Measurements from ENCODE around the gene MYO1B.

The MYO1B gene

GRCh38 chr2:191301971-191302370 is 56.8 kb downstream of the MYO1B start:
- no peak for DNase-seq

GRCh38 chr2:191302459-191303139 is 57.4 kb downstream of the MYO1B start:
- DNase-seq = peak; percentile 41

- DNase-seq = no peak
These were observed 58.2 kb downstream of the MYO1B start for GRCh38 chr2:191303140-191304005.

- no peak for DNase-seq
These were observed 60.0 kb downstream of the MYO1B start for GRCh38 chr2:191304939-191305875.

- no peak for DNase-seq
These were observed 62.8 kb downstream of the MYO1B start for GRCh38 chr2:191308026-191308425.

- no peak for DNase-seq
These were observed 66.0 kb downstream of the MYO1B start for GRCh38 chr2:191311156-191311555.

GRCh38 chr2:191311627-191312026 is 66.4 kb downstream of the MYO1B start:
- peak; percentile 40 for DNase-seq

- no peak for DNase-seq
These were observed 67.0 kb downstream of the MYO1B start for GRCh38 chr2:191312163-191312562.

GRCh38 chr2:191312662-191313061 is 67.5 kb downstream of the MYO1B start:
- no peak for DNase-seq

GRCh38 chr2:191314697-191315364 is 69.6 kb downstream of the MYO1B start:
- DNase-seq = no peak

GRCh38 chr2:191315365-191315752 is 70.2 kb downstream of the MYO1B start:
- no peak for DNase-seq

GRCh38 chr2:191316246-191316994 is 71.2 kb downstream of the MYO1B start:
- DNase-seq = no peak

GRCh38 chr2:191318037-191318728 is 73.0 kb downstream of the MYO1B start:
- DNase-seq = peak; percentile 38

GRCh38 chr2:191318729-191319078 is 73.5 kb downstream of the MYO1B start:
- peak; percentile 38 for DNase-seq

GRCh38 chr2:191319186-191319585 is 74.0 kb downstream of the MYO1B start:
- DNase-seq = no peak

- no peak for DNase-seq
These were observed 75.7 kb downstream of the MYO1B start for GRCh38 chr2:191320881-191321280.

GRCh38 chr2:191321861-191322662 is 76.9 kb downstream of the MYO1B start:
- peak; percentile 63 for DNase-seq

- peak; percentile 82 for DNase-seq
These were observed 77.8 kb downstream of the MYO1B start for GRCh38 chr2:191322828-191323506.

- no peak for DNase-seq
These were observed 80.6 kb downstream of the MYO1B start for GRCh38 chr2:191325651-191326365.

Measured in OCI-M1 (cell line).